Activated CD8-positive, alpha-beta memory T cell treated with anti-CD3 and anti-CD28 coated beads, Interleukin-2, amount 50 U/mL, for 48 hours (primary cell): Measurements from ENCODE around the gene PPP1R3G.

Source experiments
- DNase-seq: peaks from one replicate; pipeline ENCODE4 v3.0.0-alpha.2; 2020

PPP1R3G gene

GRCh38 chr6:5121956-5122355 lies 36.8 kb downstream of the PPP1R3G start:
- DNase-seq, result no peak

- DNase-seq, result no peak
Observed at GRCh38 chr6:5122504-5123112, 37.5 kb downstream of the PPP1R3G start.

- no peak for DNase-seq
Observed at GRCh38 chr6:5123296-5124143, 38.4 kb downstream of the PPP1R3G start.

DNA sequence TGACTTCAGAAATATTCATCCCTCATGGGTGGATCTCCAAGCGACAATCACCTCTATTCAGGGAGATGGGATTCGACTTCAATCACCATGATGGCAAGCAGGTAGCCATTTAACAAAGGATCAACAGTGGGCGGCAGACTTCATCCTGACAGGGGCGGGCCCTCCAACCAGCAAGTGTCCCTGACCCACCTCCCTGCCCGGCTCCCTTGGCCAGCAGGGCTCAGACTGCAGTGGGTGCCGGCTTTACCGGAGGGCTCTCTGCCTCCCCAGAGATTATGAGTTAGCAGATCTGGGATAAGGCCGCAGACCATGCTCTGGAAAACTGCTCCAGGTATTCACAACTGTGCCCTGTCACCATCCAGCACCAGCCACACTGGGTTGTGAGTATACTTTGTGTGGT lies 39.4 kb downstream of the PPP1R3G start:
- no peak for DNase-seq

GRCh38 chr6:5125152-5126006 lies 40.2 kb downstream of the PPP1R3G start:
- no peak for DNase-seq

DNA sequence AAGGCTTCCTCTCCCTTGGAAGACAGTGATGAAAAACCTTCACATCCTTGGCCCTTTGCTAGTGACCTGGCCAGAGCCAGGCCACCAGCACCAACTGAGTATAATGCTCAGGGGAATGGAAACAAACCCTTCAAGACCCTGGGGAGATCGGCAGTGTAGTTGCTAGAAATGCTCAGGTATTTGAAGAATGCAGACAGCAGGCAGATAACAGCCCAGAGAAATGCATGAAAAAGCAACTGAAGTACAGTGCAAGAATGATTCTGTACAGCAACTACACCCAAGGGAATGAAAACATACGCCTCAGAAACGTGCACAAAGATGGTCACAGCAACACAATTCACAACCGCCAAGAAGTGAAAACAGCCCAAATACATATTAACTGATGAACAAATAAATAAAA lies 41.1 kb downstream of the PPP1R3G start:
- DNase-seq, result no peak

- DNase-seq, result no peak
Observed at GRCh38 chr6:5127106-5127687, 42.1 kb downstream of the PPP1R3G start.

DNA sequence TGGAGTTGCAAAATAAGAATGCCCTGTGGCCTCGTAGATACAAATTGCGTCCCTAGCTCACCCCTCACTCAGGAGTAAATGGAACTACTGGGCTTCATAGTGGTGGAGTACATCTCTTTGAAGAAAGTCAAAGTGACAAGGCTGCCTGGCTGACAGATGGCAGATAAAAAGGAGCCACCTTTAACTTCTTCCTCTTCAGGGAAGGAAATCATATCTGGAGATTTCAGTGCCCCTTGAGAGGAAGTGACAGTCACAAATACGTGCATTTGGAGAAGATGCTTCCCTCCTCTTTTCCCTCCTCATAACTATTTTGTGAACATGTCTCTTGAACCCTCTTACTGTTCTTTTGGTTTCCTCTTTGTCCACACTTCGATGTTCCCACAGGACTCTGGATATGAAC lies 43.2 kb downstream of the PPP1R3G start:
- DNase-seq, result no peak

DNA sequence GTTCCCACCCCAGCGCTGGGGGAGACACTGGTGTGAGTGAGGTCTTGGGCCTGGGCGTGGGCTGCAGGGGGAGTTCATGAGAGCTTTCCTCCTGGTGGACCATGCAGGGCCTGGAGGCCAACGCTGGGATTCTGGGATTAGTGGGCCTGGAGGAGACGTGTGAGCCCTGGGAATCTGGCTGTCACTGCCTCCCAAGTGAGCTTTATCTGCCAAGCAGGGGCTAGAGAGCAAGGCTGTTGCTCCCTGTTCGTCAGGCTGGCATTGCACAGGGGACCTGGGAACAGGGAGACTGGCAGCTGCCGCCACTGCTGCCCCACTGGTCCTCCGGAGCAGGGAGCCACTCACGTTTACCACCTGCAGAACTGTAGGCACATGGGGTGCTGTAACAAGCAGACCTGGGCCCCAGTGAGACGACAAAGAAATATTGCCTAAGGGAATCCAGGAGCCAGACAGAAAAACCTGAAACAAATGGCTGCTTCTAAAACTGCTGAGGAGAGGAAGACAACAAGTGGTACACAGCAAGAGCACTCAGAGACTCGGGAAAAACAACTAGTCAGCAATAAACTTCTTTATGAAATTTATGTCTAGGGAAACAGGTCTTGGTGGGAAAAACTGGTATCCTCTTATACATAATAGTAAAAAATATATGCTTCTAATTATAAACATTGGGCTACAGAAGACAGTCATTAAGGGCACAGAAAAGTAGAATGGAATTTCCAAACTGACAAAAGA lies 45.2 kb downstream of the PPP1R3G start:
- DNase-seq, result no peak

- no peak for DNase-seq
Observed at GRCh38 chr6:5132731-5133130, 47.6 kb downstream of the PPP1R3G start.

- DNase-seq, result no peak
Observed at GRCh38 chr6:5133943-5134342, 48.8 kb downstream of the PPP1R3G start.

DNA sequence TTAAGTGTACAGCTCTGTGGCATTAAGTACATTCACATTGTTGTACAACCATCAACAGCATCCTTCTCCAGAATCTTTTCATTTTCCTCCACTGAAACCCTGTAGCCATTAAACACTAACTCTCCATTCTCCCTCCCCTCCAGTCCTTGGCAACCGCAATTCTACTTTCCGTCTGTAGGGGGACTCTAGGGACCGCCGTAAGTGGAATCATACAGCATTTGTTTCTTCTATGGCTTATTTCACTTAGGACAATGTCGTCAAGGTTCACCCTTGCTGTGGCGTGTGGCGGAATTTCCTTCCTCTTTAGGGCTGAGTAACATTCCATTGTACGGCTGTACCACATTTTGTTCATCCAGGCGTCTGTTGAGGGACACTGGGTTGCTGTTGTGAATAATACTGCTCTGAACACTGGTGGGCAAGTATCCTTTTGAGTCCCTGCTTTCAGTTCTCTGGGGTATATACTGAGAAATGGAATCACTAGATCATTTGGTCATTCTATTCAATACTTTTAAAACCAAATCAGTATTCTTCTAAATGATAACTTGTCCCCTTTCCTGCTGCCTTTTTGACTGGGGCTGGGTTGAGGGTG lies 50.7 kb downstream of the PPP1R3G start:
- DNase-seq, result peak; percentile 67

GRCh38 chr6:5136851-5137250 lies 51.7 kb downstream of the PPP1R3G start:
- no peak for DNase-seq
